ENCODE measurements around the gene PSME2. TPM values are rescaled to one million over a fixed set of nuclear protein-coding genes. Genes with fewer than 3 reads are reported as not detected.

Gene PSME2
- total and polyA plus RNA-seq, 5 donors from 2014 or later: 167 to 603 (median 393) TPM

DNA sequence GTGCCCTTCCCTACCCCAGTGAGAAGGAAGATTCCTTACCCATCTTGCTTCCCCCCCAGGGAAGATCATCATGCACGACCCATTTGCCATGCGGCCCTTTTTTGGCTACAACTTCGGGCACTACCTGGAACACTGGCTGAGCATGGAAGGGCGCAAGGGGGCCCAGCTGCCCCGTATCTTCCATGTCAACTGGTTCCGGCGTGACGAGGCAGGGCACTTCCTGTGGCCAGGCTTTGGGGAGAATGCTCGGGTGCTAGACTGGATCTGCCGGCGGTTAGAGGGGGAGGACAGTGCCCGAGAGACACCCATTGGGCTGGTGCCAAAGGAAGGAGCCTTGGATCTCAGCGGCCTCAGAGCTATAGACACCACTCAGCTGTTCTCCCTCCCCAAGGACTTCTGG lies 43.0 kb downstream of the PSME2 start:
- no peak for ATAC-seq (ENCODE audit: low read depth in 2 of 2)
- H3K4me3 ChIP-seq (ENCODE audit: low read depth, low read length): no peak overlapping the region
- Mint-ChIP-seq H3K9me3 (peaks cover 0 to 1% (median 0%) of the 10 kb centered on the region in 7 donors), H3K4me1 (peaks cover 3 to 12% (median 7%) of the 10 kb centered on the region in 4 donors), H3K27me3 (no peaks in the 10 kb centered on the region), H3K4me3 (peak overlapping the region in 1 of 4 donors; percentile 54), H3K36me3 (peaks cover 41% of the 10 kb centered on the region), H3K27ac (no peak overlapping the region)
- DNase-seq: no peak
- H3K27me3 ChIP-seq (ENCODE audit: control insufficient read depth, insufficient read depth, low read length): no peaks in the 10 kb centered on the region
- H3K27ac ChIP-seq (ENCODE audit: insufficient read depth, low read length, poor library complexity, severe bottlenecking): no peak overlapping the region
- H3K36me3 ChIP-seq (ENCODE audit: control insufficient read depth, insufficient read depth, low read length): peaks cover 33% of the 10 kb centered on the region
- H3K9me3 ChIP-seq (ENCODE audit: control insufficient read depth in 2 of 2, low read length in 2 of 2): no peaks in the 10 kb centered on the region
- H3K4me1 ChIP-seq (ENCODE audit: control insufficient read depth, insufficient read depth, low read length, poor library complexity, severe bottlenecking): peaks cover under 1% of the 10 kb centered on the region

- H3K27ac ChIP-seq (ENCODE audit: insufficient read depth, low read length, poor library complexity, severe bottlenecking): no peak overlapping the region
- H3K4me1 ChIP-seq (ENCODE audit: control insufficient read depth, insufficient read depth, low read length, poor library complexity, severe bottlenecking): no peaks in the 10 kb centered on the region
- DNase-seq: no peak
- no peak overlapping the region for H3K4me3 Mint-ChIP-seq
- no peaks in the 10 kb centered on the region for H3K27me3 Mint-ChIP-seq
- H3K4me1 Mint-ChIP-seq: peaks cover under 1 to 5% (median 3%) of the 10 kb centered on the region in 4 donors
- ATAC-seq (ENCODE audit: low read depth in 2 of 2): no peak
- H3K27ac Mint-ChIP-seq: no peak overlapping the region
- no peaks in the 10 kb centered on the region for H3K27me3 ChIP-seq (ENCODE audit: control insufficient read depth, insufficient read depth, low read length)
- peaks cover 45% of the 10 kb centered on the region for H3K36me3 Mint-ChIP-seq
- peaks cover 40% of the 10 kb centered on the region for H3K36me3 ChIP-seq (ENCODE audit: control insufficient read depth, insufficient read depth, low read length)
- no peaks in the 10 kb centered on the region for H3K9me3 ChIP-seq (ENCODE audit: control insufficient read depth in 2 of 2, low read length in 2 of 2)
- H3K9me3 Mint-ChIP-seq: peaks cover 0 to 1% (median 0%) of the 10 kb centered on the region in 7 donors
- no peak overlapping the region for H3K4me3 ChIP-seq (ENCODE audit: low read depth, low read length)
Measured at GRCh38 chr14:24102357-24103048, 43.9 kb downstream of the PSME2 start.

DNA sequence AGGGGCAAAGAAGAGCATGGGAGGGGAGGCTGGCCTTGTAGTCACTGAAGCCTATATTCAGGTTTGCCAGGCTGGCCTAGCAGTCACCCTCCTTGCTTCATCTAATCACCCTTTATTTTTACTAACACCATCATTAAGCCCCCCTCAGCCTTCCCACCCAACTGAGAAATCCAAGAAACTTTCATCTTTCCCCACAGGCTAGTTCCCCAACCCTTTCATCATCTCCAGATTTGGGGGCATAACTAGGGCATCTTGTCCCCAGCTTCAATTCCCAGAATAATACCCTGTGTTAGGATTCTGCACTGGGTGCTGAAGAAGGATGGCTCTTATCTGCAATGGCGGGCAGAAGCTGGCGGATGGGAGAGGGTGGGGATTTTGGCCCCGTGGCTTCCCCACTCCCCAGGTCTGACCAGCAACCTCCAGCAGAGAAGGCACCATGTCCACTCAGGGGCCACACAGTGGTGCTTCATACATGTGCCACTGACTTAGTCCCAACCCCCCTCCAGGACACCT lies 45.4 kb downstream of the PSME2 start:
- H3K27me3 ChIP-seq (ENCODE audit: control insufficient read depth, insufficient read depth, low read length): no peaks in the 10 kb centered on the region
- Mint-ChIP-seq H3K9me3 (peaks cover 0 to 1% (median 0%) of the 10 kb centered on the region in 7 donors), H3K36me3 (peaks cover 45% of the 10 kb centered on the region), H3K27me3 (no peaks in the 10 kb centered on the region), H3K27ac (peak overlapping the region in 1 of 3 donors; percentile 78), H3K4me3 (peak overlapping the region in 1 of 4 donors; percentile 1), H3K4me1 (peaks cover 0 to 12% (median 4%) of the 10 kb centered on the region in 4 donors)
- H3K9me3 ChIP-seq (ENCODE audit: control insufficient read depth in 2 of 2, low read length in 2 of 2): no peaks in the 10 kb centered on the region
- ATAC-seq (ENCODE audit: low read depth in 2 of 2): no peak
- H3K4me3 ChIP-seq (ENCODE audit: low read depth, low read length): no peak overlapping the region
- peaks cover 43% of the 10 kb centered on the region for H3K36me3 ChIP-seq (ENCODE audit: control insufficient read depth, insufficient read depth, low read length)
- DNase-seq: no peak
- peaks cover under 1% of the 10 kb centered on the region for H3K4me1 ChIP-seq (ENCODE audit: control insufficient read depth, insufficient read depth, low read length, poor library complexity, severe bottlenecking)
- no peak overlapping the region for H3K27ac ChIP-seq (ENCODE audit: insufficient read depth, low read length, poor library complexity, severe bottlenecking)

DNA sequence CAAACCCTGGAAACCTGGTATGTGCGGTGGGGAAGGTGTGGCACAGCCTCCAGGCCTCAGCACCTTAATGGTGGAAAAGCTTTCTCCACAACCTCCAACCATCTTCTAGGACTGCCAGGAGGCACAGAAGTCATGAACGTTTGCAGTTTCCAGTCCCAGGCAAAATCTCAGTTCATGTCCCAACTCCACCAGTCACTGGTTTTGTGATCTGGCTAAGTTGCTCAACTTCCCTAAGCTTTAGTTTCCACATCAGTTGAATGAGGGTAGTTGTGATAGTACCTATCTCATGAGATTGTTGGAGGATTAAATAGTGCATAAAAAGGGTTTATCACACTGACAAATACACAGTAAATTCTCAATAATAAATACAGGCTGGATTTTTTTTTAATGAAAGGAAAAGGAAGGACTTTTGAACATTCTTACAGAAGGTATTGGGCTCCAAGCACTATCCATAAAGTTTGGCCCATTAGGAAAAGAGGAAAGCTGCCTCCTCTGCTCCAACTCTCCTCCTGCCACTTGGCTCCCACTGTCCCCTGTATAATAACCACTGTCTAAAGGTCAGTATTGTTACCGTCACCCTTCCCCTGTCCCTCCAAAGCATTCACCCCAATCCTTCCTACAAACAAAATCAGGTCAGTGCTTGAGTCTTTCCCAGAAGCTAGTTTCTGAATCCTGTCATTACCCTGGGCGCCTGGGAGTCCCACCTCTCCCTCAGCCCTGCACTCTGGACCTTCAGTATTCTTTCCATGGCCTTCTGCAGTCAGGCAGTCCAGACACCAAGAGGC lies 46.0 kb downstream of the PSME2 start:
- peaks cover 45% of the 10 kb centered on the region for H3K36me3 Mint-ChIP-seq
- Histone ChIP-seq H3K4me1 (ENCODE audit: control insufficient read depth, insufficient read depth, low read length, poor library complexity, severe bottlenecking) (peaks cover 7% of the 10 kb centered on the region), H3K36me3 (ENCODE audit: control insufficient read depth, insufficient read depth, low read length) (peaks cover 43% of the 10 kb centered on the region), H3K27ac (ENCODE audit: insufficient read depth, low read length, poor library complexity, severe bottlenecking) (no peak overlapping the region), H3K4me3 (ENCODE audit: low read depth, low read length) (no peak overlapping the region), H3K27me3 (ENCODE audit: control insufficient read depth, insufficient read depth, low read length) (no peaks in the 10 kb centered on the region), H3K9me3 (ENCODE audit: control insufficient read depth in 2 of 2, low read length in 2 of 2) (no peaks in the 10 kb centered on the region)
- DNase-seq (no peak), ATAC-seq (ENCODE audit: low read depth in 2 of 2) (no peak)
- no peaks in the 10 kb centered on the region for H3K27me3 Mint-ChIP-seq
- H3K9me3 Mint-ChIP-seq: peaks cover 0 to 1% (median 0%) of the 10 kb centered on the region in 7 donors
- H3K27ac Mint-ChIP-seq: peak overlapping the region in 1 of 3 donors; percentile 78
- H3K4me3 Mint-ChIP-seq: no peak overlapping the region
- H3K4me1 Mint-ChIP-seq: peaks cover 4 to 17% (median 9%) of the 10 kb centered on the region in 4 donors

DNA sequence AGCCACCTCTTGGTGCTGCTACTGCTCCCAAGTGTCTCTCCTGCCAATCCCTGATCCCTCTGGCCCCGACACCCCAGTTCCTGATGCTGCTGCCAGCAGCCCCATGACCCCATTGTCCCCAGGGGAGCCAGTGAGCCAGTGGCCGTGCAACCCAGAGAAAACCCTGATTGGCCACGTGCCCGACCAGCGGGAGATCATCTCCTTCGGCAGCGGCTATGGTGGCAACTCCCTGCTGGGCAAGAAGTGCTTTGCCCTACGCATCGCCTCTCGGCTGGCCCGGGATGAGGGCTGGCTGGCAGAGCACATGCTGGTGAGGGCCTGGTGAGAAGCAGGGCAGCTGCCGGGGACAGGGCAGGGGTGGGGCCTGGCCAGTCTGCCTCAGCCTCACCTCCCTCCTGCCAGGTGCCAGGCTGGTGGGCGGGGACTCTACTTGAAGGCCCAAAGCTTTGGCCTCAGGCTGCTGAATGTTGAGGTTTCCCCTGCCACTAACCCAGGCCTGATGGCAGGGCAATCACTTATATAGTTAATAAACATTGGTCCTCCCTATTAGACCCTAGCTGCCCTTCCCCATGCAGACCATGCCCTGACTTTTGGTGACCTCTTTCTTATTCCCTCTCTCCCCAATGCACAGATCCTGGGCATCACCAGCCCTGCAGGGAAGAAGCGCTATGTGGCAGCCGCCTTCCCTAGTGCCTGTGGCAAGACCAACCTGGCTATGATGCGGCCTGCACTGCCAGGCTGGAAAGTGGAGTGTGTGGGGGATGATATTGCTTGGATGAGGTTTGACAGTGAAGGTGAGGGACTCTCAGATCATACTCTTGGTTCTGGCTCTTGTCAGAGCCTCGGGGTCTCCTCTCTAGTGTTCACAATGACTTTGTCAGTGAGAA lies 47.2 kb downstream of the PSME2 start:
- peaks cover 36% of the 10 kb centered on the region for H3K36me3 Mint-ChIP-seq
- DNase-seq (no peak), ATAC-seq (ENCODE audit: low read depth in 2 of 2) (no peak)

DNA sequence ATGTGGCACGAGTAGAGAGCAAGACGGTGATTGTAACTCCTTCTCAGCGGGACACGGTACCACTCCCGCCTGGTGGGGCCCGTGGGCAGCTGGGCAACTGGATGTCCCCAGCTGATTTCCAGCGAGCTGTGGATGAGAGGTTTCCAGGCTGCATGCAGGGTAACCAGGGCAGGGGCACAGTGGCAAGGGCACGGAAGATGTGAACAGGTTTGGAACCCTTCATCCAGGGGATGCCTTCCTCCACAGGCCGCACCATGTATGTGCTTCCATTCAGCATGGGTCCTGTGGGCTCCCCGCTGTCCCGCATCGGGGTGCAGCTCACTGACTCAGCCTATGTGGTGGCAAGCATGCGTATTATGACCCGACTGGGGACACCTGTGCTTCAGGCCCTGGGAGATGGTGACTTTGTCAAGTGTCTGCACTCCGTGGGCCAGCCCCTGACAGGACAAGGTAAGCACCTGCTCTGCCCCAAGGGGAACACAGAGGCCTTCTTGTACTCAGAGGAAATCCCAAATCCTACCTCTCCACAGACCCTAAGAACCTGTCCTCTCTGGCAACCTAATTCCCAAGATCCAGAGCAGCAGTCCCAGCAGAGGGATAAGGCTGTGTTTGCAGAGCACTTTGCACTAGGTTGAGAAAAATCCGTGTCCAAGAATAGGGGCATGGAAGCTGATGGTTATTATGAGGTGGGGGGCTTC lies 48.0 kb downstream of the PSME2 start:
- Histone ChIP-seq H3K27me3 (ENCODE audit: control insufficient read depth, insufficient read depth, low read length) (no peaks in the 10 kb centered on the region), H3K4me1 (ENCODE audit: control insufficient read depth, insufficient read depth, low read length, poor library complexity, severe bottlenecking) (peaks cover 18% of the 10 kb centered on the region), H3K27ac (ENCODE audit: insufficient read depth, low read length, poor library complexity, severe bottlenecking) (no peak overlapping the region), H3K4me3 (ENCODE audit: low read depth, low read length) (no peak overlapping the region), H3K9me3 (ENCODE audit: control insufficient read depth in 2 of 2, low read length in 2 of 2) (no peaks in the 10 kb centered on the region), H3K36me3 (ENCODE audit: control insufficient read depth, insufficient read depth, low read length) (peaks cover 37% of the 10 kb centered on the region)
- Mint-ChIP-seq H3K9me3 (no peaks in the 10 kb centered on the region), H3K27me3 (no peaks in the 10 kb centered on the region), H3K4me3 (peak overlapping the region in 1 of 4 donors; percentile 47), H3K27ac (no peak overlapping the region), H3K4me1 (peaks cover 4 to 30% (median 14%) of the 10 kb centered on the region in 4 donors), H3K36me3 (peaks cover 30% of the 10 kb centered on the region)
- DNase-seq (no peak), ATAC-seq (ENCODE audit: low read depth in 2 of 2) (no peak)

More for the DNA sequence above, 47.2 kb downstream of the PSME2 start:
- Histone ChIP-seq H3K4me1 (ENCODE audit: control insufficient read depth, insufficient read depth, low read length, poor library complexity, severe bottlenecking) (peaks cover 11% of the 10 kb centered on the region), H3K27me3 (ENCODE audit: control insufficient read depth, insufficient read depth, low read length) (no peaks in the 10 kb centered on the region), H3K4me3 (ENCODE audit: low read depth, low read length) (no peak overlapping the region), H3K9me3 (ENCODE audit: control insufficient read depth in 2 of 2, low read length in 2 of 2) (no peaks in the 10 kb centered on the region), H3K36me3 (ENCODE audit: control insufficient read depth, insufficient read depth, low read length) (peaks cover 38% of the 10 kb centered on the region), H3K27ac (ENCODE audit: insufficient read depth, low read length, poor library complexity, severe bottlenecking) (no peak overlapping the region)
- peaks cover 4 to 24% (median 12%) of the 10 kb centered on the region in 4 donors for H3K4me1 Mint-ChIP-seq
- no peaks in the 10 kb centered on the region for H3K9me3 Mint-ChIP-seq
- peak overlapping the region in 1 of 4 donors; percentile 47 for H3K4me3 Mint-ChIP-seq
- H3K27me3 Mint-ChIP-seq: no peaks in the 10 kb centered on the region
- H3K27ac Mint-ChIP-seq: no peak overlapping the region

Data from CD4-positive, CD25-positive, alpha-beta regulatory T cell (primary cell).